ENCODE data around the gene IMPA2. TPM values are rescaled to one million over a fixed set of nuclear protein-coding genes. Genes with fewer than 3 reads are reported as not detected.

Gene IMPA2
- total and polyA plus RNA-seq, 11 donors = 18.1 to 73.0 (median 40.8) TPM

DNA sequence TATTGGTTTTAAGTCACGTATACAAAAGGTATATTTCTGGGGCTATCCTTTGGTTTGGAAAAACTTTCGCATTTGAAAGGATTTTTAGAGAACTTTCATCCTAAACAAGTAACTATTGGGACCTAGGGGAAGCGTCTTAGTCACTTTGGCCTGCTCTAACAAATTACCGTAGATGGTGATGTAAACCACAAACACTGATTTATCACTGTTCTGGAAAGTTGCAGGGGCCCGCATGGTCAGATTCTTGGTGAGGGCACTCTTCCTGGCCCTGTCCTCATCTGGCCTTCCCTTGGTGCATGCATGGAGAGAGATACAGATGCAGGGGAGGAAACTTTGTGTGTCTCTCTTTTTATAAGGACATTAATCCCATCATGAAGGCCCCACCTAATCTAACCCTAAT lies 63.3 kb downstream of the IMPA2 start:
- intact Hi-C loops (cut with DNase I) = no loop called here
- H3K27ac ChIP-seq = no peak overlapping the region
- no peak overlapping the region for H3K4me3 ChIP-seq
- no peaks in the 10 kb centered on the region for H3K9me3 ChIP-seq
- H3K4me1 ChIP-seq = peaks cover 0 to 13% (median 0%) of the 10 kb centered on the region in 12 donors
- TF ChIP-seq, protein P1, sequence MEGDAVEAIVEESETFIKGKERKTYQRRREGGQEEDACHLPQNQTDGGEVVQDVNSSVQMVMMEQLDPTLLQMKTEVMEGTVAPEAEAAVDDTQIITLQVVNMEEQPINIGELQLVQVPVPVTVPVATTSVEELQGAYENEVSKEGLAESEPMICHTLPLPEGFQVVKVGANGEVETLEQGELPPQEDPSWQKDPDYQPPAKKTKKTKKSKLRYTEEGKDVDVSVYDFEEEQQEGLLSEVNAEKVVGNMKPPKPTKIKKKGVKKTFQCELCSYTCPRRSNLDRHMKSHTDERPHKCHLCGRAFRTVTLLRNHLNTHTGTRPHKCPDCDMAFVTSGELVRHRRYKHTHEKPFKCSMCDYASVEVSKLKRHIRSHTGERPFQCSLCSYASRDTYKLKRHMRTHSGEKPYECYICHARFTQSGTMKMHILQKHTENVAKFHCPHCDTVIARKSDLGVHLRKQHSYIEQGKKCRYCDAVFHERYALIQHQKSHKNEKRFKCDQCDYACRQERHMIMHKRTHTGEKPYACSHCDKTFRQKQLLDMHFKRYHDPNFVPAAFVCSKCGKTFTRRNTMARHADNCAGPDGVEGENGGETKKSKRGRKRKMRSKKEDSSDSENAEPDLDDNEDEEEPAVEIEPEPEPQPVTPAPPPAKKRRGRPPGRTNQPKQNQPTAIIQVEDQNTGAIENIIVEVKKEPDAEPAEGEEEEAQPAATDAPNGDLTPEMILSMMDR (IDR thresholded peaks at IDR 0.05) = no peak
- TF ChIP-seq POLR2A (IDR thresholded peaks at IDR 0.05) = no peak
- peaks cover 0 to 4% (median 0%) of the 10 kb centered on the region in 9 donors for H3K27me3 ChIP-seq
- H3K36me3 ChIP-seq = no peaks in the 10 kb centered on the region
- ATAC-seq (no peak), DNase-seq (no peak)
- 72 to 90% (median 76%) methylated on average over 5 of the region's 5 CpGs for WGBS, 4 donors

DNA sequence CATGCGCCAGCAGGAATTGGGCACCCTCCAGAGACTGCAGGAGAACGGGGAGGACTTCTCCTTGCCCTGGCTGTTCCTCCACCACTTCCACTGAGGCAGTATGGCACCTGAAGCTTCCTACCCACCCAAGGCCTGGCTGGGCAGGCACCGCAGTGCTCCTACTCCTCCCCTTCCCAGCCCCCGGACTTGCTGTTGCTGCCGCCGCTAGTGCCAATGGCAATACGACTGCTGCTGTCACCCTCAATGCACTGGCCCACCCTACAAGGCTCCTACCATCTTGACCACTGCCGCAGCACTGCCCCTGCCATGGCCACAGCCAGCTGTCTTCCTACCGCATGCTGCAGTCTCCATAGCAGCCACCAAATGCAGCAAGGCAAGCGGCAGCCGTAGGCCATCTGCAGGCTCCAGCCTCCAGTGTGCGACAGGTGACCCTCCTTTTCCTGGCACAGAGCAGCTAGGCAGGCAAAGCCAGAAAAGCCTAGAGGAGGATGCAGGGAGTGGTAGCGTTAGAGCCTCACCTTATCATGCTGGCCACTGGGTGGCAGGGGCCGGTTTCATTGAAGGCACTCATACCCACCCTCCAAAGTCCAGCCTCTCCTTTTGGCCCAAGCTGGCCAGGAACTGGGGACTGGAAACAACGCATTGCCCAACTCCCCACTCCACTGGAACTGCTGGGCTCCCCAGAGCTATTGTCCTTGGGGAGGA lies 64.9 kb downstream of the IMPA2 start:
- Histone ChIP-seq H3K27me3 (peaks cover 0 to 4% (median 0%) of the 10 kb centered on the region in 9 donors), H3K27ac (no peak overlapping the region)

DNA sequence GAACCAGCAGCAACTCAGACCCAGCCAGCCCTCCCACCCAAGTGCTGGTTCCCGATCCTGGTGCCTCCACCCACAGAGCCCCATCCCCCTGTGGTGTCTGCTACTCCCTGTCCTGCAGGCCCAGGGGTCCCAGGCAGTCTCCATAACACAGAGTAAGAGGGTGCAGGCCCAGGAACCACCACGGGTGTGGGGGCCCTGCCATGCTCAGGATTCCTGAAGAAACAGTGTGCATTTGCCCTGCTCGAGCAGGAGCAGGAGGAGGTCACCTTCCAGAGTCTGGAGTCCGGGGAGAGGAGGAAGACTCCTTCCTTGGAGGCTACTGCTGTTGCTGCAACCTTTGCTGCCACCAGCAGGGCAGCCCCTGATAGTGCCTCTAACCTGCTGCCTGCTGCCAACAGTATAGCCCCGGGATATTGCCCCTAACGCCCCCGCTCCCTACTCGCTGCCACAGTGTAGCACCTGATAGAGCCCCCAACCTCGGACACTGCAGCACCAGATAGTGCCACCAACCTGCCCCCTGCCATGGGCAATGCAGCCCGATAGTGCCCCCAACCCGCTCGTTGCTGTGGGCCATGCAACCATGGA lies 65.5 kb downstream of the IMPA2 start:
- intact Hi-C loops (cut with DNase I) = no loop called here
- H3K27me3 ChIP-seq = peaks cover 0 to 4% (median 0%) of the 10 kb centered on the region in 9 donors
- H3K9me3 ChIP-seq = no peaks in the 10 kb centered on the region
- no peak for DNase-seq
- TF ChIP-seq, protein P1 (IDR thresholded peaks at IDR 0.05) = no peak
- TF ChIP-seq POLR2A (IDR thresholded peaks at IDR 0.05) = no peak
- no peak overlapping the region for H3K27ac ChIP-seq
- H3K36me3 ChIP-seq = no peaks in the 10 kb centered on the region
- no peak overlapping the region for H3K4me3 ChIP-seq
- peaks cover 0 to 23% (median 0%) of the 10 kb centered on the region in 12 donors for H3K4me1 ChIP-seq
- ATAC-seq = no peak
- 86 to 93% (median 89%) methylated on average over 8 to 12 of the region's 12 CpGs for WGBS, 4 donors

More for the DNA sequence above, 64.9 kb downstream of the IMPA2 start:
- WGBS, 4 donors = 74 to 92% (median 83%) methylated on average over 13 to 15 of the region's 15 CpGs
- no peak for ATAC-seq
- DNase-seq = no peak
- H3K4me3 ChIP-seq = no peak overlapping the region
- H3K36me3 ChIP-seq = no peaks in the 10 kb centered on the region
- TF ChIP-seq POLR2A (IDR thresholded peaks at IDR 0.05) = no peak
- TF ChIP-seq, protein P1 (IDR thresholded peaks at IDR 0.05) = no peak
- peaks cover 0 to 23% (median 0%) of the 10 kb centered on the region in 12 donors for H3K4me1 ChIP-seq
- no peaks in the 10 kb centered on the region for H3K9me3 ChIP-seq
- intact Hi-C loops (cut with DNase I) = no loop called here

DNA sequence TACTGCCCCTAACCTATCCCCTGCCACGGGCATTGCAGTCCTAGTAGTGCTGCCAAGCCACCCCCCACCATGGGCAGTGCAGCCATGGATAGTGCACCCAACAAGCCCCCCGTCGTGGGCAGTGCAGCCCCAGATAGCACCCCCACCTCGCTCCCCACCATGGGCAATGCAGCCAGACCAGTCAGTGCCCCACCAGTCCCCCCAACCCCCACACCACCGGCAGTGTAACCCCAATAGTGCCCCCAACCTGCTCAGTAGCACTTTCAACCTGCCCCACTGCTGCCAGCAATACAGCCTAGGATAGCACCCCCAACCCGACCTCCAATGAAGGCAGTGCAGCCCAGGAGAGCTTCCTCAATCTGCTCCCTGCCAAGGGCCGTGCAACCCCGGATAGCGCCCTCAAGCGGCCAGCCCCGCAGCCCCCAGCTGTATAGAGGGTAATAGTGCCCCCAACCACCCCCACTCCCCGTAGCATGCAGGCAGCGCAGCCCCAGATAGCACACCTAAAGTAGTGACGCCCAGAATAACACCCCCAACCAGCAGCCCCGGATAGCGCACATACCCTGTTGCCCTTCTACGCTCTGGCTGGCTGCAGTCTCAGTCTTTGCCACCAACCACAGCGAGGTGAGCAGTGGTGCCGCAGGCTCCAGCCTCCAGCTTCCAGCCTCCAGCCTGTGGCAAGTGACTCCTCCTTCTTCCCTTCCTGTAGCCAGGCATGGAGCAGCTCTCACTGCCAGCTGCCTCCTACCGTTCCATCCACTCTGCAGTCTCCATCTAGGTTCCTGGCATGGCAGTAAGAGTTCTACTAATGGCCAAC lies 66.9 kb downstream of the IMPA2 start:
- no peak for DNase-seq
- H3K9me3 ChIP-seq = no peaks in the 10 kb centered on the region
- H3K4me3 ChIP-seq = no peak overlapping the region
- peak in 1 of 4 donors; percentile 33 for ATAC-seq
- H3K27me3 ChIP-seq = peaks cover 0 to 4% (median 0%) of the 10 kb centered on the region in 9 donors
- intact Hi-C loops (cut with DNase I) = no loop called here
- H3K36me3 ChIP-seq = no peaks in the 10 kb centered on the region
- TF ChIP-seq, protein P1 (IDR thresholded peaks at IDR 0.05) = no peak
- no peak for TF ChIP-seq POLR2A (IDR thresholded peaks at IDR 0.05)
- peaks cover 0 to 30% (median 0%) of the 10 kb centered on the region in 12 donors for H3K4me1 ChIP-seq
- 90 to 92% (median 90%) methylated on average over 14 to 20 of the region's 20 CpGs for WGBS, 4 donors
- H3K27ac ChIP-seq = no peak overlapping the region
